NT2/D1 (cell line): Measurements from ENCODE around the gene IL10RB.

Experiments used
- SUZ12 ChIP-seq: IDR thresholded peaks from 2 replicates; pipeline ENCODE4 v1.6.1; 2011; ENCODE audit not compliant: insufficient read length, insufficient read depth; ENCODE audit errors: extremely low read depth
- YY1 ChIP-seq: IDR thresholded peaks from 2 replicates; pipeline ENCODE4 v1.6.1; 2011; ENCODE audit not compliant: insufficient read length, insufficient read depth
- ZNF274 ChIP-seq: IDR thresholded peaks from 2 replicates; pipeline ENCODE4 v1.6.1; 2011; ENCODE audit warnings: mild to moderate bottlenecking, low read depth, low read length

GRCh38 chr21:33339918-33340317, 73.8 kb downstream of the IL10RB start:
- no peak for TF ChIP-seq ZNF274
- no peak for TF ChIP-seq YY1
- TF ChIP-seq SUZ12, result no peak
